HG03103 (cell line): Measurements from ENCODE around the gene CRIM1.

Experiments used
- ATAC-seq: cut with Tn5 transposase; IDR thresholded peaks from one replicate; pipeline ENCODE4 v1.9.1; 2021; ENCODE audit warnings: low read depth; ENCODE audit not compliant: unreplicated experiment

Gene CRIM1

DNA sequence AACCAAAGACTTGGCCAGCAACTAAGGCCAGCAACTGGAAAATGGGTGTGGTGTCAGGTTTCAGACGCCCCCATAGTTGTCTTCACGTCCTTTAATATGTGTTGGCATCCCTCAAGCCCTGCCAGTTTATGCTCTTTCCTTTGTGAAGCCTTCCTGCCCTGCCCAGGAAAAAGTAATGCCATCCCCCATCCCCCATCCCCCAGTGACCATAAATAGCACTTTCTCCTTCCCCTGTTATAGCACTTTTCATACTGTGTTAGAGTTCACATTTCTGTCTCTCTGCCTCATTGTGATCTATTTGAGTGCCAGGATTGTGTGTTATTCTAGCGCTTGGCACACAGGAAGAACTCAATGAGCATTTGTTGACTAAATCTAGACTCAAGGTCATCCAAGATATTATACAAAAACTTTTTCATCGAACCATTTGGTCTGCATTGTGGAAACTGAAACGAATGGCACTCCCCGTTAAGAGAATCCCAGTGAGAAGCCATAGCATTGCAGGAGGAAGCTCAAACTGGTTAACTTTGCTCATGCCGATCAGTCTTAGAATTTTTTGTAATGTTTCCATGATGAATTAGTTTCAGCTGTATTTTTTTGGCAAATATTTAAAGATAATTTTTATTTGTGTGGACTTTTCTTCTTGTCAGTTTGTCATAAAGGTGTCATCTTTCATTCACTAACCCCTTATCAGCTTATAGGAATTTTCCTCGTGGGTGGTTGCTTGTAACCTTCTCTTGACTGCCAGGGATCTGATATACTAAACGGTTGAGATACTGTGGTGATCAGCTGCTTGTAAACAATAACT lies 15.7 kb downstream of the CRIM1 start:
- no peak for ATAC-seq

DNA sequence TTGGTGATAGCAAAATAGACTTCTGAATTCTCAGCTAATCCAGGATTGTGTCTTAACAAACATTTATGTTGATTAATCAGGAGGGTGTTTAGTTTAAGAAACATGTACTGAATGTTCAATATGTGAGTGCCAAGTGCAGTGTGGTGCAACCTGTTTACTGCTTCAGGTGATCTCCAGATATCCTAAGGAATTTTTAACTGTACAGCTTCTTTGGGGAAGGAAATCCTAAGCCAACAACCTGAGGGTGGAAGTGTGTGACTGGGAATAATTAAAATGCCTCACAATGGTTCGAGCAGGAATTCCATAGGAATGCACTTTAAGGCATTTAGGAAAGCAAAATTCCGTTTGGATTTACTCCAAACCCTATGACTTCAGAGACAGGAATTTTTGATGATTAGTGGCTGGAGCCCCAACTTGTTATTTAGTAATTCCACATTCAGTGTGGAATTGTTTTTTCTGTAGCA lies 16.4 kb downstream of the CRIM1 start:
- no peak for ATAC-seq

DNA sequence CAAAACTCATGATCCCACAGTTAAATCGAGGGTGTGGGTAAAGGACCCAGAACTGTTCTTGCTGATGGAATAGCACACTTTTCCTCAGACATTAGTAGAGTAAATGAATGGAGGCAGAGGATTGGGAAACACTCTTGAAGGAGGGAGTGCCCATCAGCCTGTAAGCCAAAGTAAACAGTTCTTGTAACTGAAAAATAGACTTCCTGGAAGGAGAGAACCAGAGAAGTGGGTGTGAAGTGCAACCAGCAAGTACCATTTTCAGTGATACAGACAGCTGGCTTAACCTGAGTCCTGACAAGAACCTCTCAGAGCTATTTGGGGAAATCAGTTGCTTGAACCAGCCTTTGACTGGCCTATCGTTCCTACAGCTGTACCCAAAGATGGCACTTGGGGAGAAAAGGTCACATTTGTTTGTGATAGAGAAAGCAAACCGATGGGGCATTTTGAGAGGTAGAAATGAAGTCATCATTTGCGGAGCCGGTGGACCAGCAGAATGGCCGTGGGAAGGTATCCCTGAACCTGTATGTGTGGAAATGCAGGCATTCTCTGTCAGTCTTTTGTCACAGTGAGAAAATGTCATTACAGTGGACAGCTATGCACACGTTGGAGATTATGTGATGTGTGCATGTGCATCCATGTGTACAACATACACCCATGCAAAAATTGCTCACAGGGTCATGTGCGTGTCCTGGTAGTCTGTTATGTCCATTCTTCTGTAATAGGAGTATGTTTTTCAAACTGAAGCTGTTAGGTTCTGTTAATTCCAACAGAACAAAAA lies 17.8 kb downstream of the CRIM1 start:
- no peak for ATAC-seq

- ATAC-seq = no peak
These were observed 19.0 kb downstream of the CRIM1 start for GRCh38 chr2:36374585-36374984.

- ATAC-seq = no peak
These were observed 20.8 kb downstream of the CRIM1 start for GRCh38 chr2:36376319-36376765.

DNA sequence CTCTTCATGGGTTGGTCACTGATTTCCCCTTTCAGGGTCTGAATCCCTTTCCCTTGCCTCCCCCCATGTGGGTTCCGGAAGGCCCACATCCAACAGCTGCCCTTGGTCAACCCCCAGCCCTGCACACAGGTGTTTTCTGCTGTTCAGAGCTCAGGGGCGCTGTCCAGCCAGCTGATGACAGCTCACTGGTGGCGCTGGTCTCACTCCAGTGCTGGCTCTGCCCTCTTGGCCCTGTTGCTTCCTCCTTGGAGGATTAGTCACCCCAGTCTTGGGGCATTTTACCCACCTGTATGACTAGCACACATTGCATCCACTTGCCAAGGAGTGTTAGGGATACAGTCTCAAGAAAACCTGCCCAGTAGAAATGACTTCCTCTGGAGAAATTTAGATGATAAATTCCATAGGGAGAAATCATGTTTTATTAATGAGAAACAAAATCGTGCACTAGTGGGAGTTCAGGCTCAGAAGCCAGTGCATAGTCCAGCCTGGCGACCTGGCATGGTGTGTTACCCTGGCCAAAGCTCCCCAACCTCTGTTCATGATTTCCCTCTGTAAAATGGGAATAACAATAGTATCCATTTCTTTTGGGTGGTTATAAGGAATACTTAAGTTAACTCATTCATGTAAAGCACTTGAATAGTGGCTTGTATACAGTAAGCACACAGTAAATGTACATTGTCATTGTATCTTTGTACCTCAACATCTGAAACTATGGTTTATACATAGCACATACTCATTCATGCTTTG lies 21.6 kb downstream of the CRIM1 start:
- ATAC-seq = no peak

DNA sequence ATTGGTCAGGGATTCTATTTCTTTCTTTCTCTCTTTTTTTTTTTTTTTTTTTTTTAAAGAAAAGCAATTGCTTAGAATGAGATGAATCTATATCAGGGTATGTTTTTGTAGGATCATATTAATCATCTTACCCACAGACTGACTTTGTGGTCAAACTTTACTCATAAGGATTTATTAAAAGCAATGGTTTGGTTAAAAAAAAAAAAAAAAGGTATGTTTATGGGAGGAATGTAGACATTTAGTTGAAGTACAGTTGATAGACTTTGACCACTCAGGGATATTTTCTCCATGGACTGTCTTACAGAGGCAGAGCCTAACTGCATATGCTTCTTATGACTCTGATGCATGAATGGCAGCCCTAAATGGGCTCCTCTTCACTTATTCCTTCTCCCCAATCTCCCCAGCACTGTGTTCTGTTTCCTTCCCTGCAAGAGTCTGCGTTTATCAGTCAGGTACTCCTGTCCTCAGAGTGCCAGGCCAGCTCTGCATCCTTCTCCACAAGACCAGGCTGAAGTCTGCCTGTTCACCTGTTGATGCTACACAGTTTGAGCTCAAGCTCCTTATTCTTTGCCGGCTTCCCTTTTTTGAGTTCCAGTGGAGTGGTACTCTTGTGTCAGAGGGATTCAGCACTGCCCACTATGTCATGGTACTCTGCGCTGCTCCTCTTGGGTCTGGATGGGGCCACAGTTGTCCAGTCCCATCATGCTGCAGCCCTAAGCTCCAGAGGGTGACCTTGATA lies 24.3 kb downstream of the CRIM1 start:
- ATAC-seq = no peak

DNA sequence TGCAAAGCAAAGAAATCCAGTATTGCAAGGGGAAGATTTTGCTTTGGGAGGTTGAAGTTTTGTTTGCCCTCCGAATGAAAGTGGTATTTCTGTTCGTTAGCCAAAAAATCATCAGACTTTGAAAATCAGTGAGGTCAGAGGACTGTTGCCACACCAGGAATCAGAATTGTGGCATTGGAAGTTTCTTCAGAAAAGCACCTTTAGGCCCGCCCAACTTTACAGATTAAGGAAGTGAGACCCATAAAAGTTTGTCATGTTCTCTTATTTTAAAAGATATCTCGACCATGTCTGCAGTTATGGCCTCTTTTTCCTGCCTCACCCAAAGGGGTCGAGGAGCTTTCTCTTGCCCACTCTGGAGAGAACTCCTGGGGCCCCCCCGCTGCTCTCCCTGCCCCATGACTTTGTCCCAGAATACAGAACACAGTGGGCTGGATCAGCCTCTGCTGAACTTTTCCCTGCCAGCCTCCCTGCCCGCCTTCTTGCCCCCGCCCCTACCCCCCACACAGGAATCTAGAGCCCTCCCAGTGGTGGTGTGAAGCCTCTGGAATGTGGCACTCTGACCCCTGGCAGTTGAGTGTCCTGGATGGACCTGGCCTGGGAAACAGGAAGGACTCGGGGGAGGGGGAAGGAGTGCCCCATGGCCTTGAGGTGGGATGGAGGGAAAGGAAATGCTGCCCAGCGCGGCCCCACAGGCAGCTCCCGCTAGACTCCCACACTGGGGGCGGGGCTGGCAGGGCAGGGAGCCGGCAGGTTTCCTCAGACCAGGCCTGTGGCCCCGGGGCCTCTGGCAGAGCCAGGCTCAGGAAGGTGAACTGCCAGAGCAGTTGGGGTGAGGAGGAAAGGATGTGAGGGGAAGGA lies 25.3 kb downstream of the CRIM1 start:
- ATAC-seq = no peak

DNA sequence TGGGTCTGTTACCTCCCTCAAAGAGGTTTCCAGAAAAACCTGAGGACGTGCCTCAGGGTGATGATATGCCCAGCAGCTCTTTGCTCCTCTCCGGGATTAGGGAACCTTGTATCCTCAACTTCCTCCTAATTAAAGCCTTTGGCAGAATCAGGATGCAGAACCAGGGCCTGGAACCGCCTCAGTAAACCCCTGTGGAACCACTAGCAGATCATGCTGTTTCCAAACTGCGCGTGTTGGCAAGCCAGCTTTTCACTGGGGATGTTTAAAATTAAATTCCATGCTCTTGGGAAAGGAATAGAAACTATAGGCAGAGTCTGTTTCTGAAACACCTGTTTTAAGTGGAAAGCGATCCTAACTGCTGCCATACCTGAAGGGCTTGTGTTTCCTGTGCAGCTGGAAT lies 26.4 kb downstream of the CRIM1 start:
- no peak for ATAC-seq

DNA sequence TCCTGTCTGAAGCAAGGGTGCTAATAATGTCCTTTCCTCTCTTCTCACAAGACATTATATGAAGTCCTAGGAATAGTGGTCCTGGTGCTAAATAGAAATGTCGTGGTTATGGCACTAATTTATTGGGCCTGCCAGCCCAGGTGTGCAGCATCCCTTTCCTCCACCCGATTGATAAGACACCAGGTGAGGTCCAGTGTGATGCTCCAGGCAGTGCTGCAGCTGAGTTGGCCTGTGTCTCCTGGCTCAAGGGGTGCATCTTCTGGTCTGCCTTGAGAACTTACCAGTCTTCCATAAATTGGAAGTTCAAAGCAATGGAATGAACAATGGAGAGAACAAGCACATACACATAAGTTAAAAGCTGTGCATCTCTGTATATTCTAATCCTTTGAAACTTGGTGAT lies 26.9 kb downstream of the CRIM1 start:
- ATAC-seq = no peak

GRCh38 chr2:36383726-36384125 lies 28.1 kb downstream of the CRIM1 start:
- no peak for ATAC-seq

DNA sequence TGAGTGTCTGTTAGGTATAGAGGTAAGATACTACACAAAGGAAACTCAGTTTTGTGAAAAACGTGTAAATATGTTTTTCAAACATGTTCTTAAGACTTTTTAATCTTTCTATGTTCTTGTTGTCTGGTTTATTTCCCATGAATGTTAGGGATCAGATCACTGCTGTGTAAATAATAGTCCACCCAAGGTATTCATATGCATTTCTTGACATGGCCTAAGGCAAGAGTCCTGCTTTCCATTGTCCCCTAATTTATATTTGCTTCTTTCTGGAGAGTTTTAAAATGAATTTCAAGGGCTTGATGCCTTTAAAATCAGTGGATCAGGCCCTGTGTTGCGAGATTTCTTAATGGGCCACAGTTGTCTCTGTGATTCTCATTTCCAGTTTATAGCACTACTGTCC lies 28.9 kb downstream of the CRIM1 start:
- ATAC-seq = no peak

DNA sequence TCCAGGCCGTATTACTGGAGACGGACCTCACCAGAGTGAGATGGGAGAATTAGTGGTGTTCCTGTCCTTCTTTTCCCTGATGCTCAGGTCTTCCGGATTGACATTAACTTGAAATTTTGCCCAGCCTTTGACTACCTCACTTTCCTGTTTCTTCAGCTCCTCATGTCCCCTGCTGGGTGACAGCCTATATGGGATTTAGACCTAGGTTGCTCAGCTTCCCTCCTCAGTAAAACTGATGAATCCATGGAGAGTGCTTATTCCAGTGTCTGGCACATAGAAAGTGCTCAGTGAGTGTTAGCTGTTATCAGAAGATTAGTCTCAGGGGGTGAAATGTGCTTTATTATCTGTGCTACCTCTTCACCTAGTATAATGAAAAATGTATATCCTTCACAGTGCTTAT lies 30.0 kb downstream of the CRIM1 start:
- no peak for ATAC-seq

- no peak for ATAC-seq
These were observed 31.8 kb downstream of the CRIM1 start for GRCh38 chr2:36387258-36387916.

- ATAC-seq = no peak
These were observed 32.9 kb downstream of the CRIM1 start for GRCh38 chr2:36388472-36388871.

DNA sequence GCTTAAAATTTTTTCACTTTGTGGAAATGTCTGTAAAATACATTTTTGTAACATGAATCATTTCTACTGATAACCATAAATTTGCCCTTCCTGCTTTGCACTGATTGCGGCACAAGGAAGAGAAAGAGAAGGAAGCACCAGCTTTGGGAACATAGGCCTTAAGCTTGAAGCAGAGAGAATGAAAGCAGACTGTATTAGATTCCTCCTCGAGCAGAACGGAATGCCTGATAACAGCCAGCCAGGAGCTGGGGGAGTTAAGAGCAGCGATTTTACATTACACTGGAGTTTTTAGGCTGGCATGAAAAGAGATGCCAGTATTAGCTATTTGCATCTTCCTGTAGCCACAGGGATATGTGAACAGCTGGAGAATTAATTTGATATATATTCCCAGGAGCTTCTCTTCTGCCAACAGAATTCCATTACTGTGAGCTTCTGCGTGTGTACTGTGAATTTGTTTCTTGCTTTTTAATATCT lies 33.5 kb downstream of the CRIM1 start:
- no peak for ATAC-seq

DNA sequence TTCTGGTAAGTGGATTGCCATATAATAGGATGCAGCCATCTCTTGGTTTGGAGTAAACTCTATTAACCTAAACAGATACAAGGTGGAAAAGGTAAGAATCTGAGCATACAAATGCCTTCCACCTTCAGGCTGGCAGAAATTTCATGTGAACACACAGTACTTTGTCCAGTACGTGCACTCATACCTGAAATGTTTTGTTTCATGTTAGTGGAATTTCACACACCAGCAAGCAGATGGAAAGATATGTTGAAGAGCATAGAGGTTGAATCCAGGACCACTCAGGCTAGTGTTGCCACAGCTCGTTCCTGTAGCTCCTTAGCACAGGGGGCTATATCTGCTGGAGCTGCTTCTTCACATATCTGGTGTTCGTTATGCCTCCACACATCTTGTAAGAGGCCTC lies 34.0 kb downstream of the CRIM1 start:
- no peak for ATAC-seq

GRCh38 chr2:36392571-36393255 lies 37.1 kb downstream of the CRIM1 start:
- ATAC-seq = no peak
